ENCODE measurements around the gene NMB.

The NMB gene

GRCh38 chr15:84605554-84605882, 52.5 kb downstream of the NMB start (continued):
- TF ChIP-seq BACH2 (CRISPR knock-in tag; IDR thresholded peaks at IDR 0.05; ENCODE audit: borderline replicate concordance) (no peak), PPARA (CRISPR knock-in tag; IDR thresholded peaks at IDR 0.05; ENCODE audit: borderline replicate concordance) (no peak), ESRRG (CRISPR knock-in tag; IDR thresholded peaks at IDR 0.05) (no peak), POU6F1 (CRISPR knock-in tag; IDR thresholded peaks at IDR 0.05; ENCODE audit: borderline replicate concordance, low read depth) (no peak)
